HEK293 (cell line): ENCODE results near the gene WFDC1.

Experiments
- KLF9 ChIP-seq: fragments of 450-650 bp; formaldehyde crosslinking; IDR thresholded peaks from 2 replicates; pipeline ENCODE4 v1.5.1; 2016; ENCODE audit warnings: missing biosample characterization, missing genetic modification characterization, low read depth
- PRDM1 ChIP-seq: fragments of 450-650 bp; formaldehyde crosslinking; IDR thresholded peaks from 2 replicates; pipeline ENCODE4; 2016; ENCODE audit warnings: missing biosample characterization, missing genetic modification characterization
- ZNF341 ChIP-seq: fragments of 450-650 bp; formaldehyde crosslinking; IDR thresholded peaks from 2 replicates; pipeline ENCODE4; 2016; ENCODE audit warnings: low read depth, missing biosample characterization, missing genetic modification characterization
- ZNF837 ChIP-seq: fragments of 450-650 bp; formaldehyde crosslinking; IDR thresholded peaks from 2 replicates; pipeline ENCODE4 v1.5.1; 2016; ENCODE audit warnings: missing biosample characterization, missing genetic modification characterization
- TF ChIP-seq, protein P1 (sequence below): sonication (generic); formaldehyde crosslinking; IDR thresholded peaks from 2 replicates; pipeline ENCODE4 v1.8.1; 2022; ENCODE audit warnings: mild to moderate bottlenecking, moderate library complexity, missing genetic modification reagents

DNA sequence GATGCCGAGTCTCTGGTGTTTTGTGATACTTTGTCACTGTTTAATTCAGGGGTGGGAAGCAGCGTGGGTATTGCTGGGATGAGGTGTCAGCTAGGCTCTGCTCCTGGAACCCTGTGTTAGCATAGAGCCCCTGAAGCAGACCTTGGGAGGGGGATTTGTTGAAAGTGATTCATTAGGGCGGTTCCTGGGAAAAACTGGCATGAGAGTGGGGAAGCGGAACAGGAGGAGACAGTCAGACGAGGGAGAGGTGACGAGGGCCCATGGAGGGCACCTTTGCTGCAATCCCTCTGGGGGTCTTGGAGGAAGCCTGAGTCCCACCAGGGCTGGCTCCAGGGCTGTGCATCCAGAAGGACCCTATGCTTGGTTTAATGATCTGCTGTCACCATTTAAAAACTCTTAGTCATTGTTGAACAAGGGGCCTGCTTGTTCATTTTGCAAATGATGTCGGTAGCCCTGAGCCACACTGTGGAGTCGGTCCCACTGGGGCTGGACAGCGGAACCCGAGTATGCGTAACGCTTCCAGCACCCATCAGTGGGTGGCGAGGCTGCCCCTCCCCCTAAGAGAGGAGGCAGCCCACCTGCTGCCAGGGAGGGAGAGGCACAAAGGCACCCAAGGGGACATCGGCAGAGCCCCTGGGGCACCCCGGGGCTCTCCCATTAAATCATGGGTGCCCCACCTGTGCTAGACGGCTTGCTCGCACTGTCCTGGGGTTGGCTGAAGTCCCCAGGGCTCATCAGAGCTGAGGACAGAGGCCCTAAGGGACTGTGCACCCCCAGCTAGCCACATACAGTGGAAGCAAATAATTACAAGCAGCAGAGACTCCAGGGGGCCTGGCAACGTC, 35.4 kb downstream of the WFDC1 start:
- TF ChIP-seq PRDM1 (no peak), ZNF341 (tag by site-specific recombination) (no peak), ZNF837 (tag by site-specific recombination) (no peak), KLF9 (no peak)
- TF ChIP-seq, protein P1, sequence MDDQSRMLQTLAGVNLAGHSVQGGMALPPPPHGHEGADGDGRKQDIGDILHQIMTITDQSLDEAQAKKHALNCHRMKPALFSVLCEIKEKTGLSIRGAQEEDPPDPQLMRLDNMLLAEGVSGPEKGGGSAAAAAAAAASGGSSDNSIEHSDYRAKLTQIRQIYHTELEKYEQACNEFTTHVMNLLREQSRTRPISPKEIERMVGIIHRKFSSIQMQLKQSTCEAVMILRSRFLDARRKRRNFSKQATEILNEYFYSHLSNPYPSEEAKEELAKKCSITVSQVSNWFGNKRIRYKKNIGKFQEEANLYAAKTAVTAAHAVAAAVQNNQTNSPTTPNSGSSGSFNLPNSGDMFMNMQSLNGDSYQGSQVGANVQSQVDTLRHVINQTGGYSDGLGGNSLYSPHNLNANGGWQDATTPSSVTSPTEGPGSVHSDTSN (CRISPR knock-in tag): no peak
